G401 (cell line): ENCODE results near the gene FAT1. TPM values are rescaled to one million over a fixed set of nuclear protein-coding genes. Genes with fewer than 3 reads are reported as not detected.

Experiments
- DNase-seq: peaks from one replicate; pipeline ENCODE4 v3.0.0-alpha.2; 2015; ENCODE audit warnings: low spot score
- in situ Hi-C: cut with HindIII; loops from 2 replicates; pipeline ENCODE4 v1.10.0; 2016; ENCODE audit warnings: low sequenced_read_pairs, mixed read lengths
- total RNA-seq: library from RNA; depleted of rRNA; stranded (reverse); fragments of >200 nt; shearing (Covaris generic); gene quantifications from 2 replicates; pipeline ENCODE4 v1.2.3, GENCODE V29; 2014

Gene FAT1
- total RNA-seq, 1 experiment from 2014 or later: 49.5 TPM

DNA sequence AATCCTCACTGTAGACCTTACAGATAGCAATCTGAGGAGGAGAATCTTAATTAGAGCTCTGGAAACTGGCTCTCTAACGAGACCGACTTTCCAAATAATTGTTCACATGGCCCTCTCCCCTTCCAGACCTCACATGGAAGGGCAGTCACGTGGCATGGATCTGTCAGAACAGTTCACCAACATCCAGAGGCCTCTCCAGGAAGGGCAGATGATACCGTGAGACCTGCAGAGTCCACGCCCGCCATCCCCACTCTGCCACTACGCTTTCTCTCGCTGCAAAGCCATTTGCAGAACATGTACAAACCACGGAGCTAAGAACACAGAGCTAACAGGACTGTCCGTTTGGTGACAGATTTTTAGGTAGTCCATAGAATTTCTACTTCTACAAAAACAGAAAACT lies 20.7 kb downstream of the FAT1 start:
- no peak for DNase-seq
- in situ Hi-C loops: no loop called here

DNA sequence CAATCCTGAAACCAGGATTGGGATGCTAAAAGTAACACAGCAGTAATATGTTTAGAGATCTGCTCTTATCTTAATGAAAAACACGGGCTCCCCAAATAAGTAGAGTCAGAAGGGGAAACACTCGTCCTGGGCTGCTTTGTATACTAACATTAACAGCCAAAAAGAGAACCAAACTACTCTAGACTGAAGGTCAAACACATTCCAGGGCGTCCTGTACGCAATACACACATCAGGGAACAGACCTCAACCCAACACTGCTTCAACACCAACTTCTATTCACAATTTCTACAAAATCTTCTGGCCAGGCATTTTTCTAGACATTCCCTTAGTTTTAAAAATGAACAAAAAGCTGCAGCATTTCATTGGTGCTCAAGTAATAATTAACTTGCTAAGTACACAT lies 21.4 kb downstream of the FAT1 start:
- in situ Hi-C loops: no loop called here
- no peak for DNase-seq

DNA sequence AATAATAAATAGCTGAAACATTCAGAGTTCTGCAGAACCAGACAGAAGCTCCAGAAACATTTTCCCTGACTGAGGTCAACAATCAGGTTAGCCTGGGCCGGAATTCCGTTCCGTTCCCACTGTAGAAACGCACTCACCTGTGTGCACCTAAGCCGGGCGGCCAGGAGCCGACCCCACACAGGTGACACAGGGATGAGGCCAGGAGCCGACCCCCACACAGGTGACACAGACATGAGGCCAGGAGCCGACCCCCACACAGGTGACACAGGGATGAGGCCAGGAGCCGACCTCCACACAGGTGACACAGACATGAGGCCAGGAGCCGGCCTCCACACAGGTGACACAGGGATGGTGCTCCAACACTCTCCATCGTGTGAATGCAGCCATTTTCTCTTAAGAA lies 21.9 kb downstream of the FAT1 start:
- no peak for DNase-seq
- in situ Hi-C loops: no loop called here

DNA sequence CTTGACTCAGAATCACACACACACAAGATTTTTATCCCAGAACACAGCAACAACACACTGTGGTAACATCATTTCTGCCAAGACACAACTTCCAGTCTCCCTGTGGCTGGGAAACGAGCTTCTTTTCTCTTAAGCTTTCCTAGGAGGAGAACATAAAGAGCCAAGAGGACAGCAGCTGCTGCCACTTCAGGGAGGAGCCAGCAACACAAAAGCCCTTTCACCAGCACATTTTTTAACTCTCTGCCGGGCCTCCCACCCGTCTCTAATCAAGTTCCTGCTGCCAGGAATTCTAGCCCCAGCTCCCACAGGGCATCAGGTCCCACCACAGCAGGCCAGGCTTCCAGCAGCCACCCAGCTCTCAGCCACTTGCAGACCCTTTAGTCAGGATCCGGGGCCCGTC lies 22.4 kb downstream of the FAT1 start:
- in situ Hi-C loops: no loop called here
- peak; percentile 63 for DNase-seq

DNA sequence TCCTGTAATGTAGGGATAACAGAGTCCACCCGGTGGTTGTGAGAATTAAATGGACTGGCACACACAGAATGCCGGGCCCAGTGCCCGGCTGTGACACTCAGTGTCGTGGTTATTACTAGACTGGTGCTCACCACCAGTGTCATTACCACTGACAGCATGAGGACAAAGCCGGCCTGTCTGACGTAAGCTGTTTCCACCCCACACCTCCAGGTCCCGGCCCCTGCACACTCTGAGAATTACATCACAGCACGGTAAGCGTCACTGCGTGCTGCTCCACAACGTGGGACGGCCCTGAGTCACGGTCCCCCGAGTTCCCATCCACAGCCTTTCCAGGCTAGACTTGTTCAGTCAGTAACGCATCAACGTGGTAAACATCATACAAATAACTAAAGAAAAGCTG lies 22.9 kb downstream of the FAT1 start:
- in situ Hi-C loops: no loop called here
- peak; percentile 63 for DNase-seq

DNA sequence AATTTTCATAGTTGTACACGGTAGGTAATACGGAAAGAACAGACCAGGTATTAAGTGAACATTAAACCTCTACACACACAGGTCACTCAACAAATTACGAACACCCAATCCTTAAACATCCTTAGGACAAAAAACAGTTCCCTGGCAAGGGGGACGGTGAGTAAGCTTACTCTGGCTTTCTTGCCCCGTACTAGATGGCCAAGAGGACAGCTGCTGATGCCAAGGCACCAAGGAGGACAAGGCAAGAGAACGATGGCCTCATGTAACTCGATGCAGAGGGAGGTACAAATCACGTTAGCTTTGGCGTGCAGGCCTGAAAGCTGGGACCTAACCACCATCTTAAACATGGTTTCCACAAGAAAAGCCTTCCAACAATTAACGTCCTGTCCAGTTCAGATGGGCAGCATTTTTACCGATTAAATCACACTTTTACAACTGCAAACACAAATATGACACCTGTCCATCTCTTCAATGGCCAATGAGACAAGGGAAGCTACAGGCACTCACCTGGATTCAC lies 23.7 kb downstream of the FAT1 start:
- DNase-seq: no peak
- in situ Hi-C loops: no loop called here

DNA sequence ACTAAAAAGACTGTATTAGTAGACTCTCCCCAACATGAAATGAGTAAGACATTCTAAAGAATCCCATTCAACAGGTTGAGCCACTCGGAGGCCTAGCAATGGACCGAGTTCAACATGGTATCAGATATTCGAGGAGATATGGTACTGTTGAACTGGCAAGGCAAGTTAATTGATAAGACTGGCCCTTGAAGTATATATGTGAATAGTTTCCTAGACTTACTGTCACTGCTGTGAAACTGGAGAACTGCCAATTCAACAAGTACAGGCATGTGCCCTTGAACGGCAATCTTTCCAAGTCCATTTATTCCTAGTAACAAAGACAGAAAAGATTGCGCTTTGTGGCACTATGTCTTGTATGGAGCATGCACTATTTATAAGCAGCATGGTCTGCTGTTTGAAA lies 24.4 kb downstream of the FAT1 start:
- in situ Hi-C loops: no loop called here
- no peak for DNase-seq

DNA sequence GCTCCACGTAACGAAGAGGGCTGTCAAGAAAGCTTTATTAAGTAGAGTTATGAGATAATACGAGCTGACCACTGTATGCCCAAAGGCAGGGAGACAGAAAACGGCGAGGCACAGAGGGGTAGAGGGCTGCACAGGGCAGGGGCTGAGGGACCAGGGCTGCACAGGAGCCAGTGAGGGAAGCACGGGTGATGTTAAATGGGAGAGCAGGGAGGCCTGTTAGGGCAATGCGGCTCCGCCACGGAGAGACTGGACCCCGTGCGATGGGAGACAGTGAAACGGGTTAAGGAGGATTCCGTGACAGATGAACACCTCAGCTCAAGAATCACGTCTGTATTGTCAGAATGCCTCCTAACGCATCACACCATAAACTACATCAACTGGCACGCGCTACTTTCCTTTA lies 25.1 kb downstream of the FAT1 start:
- DNase-seq: no peak
- in situ Hi-C loops: no loop called here

DNA sequence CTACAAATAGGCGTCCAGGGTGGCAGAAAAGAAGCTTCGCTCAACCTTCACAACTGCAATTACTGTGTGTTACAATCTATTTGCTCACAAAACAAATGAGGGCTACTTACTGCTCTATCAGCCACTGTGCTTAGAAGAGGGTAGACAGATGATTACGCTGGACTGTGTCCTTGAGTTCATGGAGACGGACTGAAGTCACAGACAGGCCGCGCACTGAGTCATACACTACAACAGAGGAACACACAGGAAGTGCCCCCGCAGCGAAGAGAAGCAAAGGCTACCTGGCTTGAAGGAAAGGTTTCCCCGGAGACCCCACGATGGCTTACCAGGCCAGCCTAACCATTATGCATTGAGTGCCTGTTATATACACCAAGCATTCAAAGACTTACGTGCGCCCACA lies 25.6 kb downstream of the FAT1 start:
- DNase-seq: no peak

DNA sequence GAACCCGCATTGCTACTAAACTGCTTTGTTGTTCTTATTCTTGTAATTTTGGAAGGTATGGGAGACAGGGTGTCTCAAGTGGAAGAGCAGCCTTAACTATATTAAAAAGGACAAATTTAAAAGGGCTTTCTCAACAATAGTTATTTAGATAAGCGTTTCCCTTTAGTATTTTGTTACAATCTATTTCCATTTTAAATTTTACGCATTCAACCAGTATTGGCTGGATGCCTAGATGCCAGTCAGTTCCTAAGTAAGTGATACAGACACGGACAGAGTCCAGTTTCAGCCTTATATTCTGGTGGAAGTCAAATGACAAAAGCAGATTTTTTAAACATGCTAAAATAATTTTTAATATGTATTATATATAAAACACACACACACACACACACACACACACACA lies 28.3 kb downstream of the FAT1 start:
- in situ Hi-C loops: no loop called here
- no peak for DNase-seq

More for the DNA sequence above, 25.6 kb downstream of the FAT1 start:
- in situ Hi-C loops: no loop called here

DNA sequence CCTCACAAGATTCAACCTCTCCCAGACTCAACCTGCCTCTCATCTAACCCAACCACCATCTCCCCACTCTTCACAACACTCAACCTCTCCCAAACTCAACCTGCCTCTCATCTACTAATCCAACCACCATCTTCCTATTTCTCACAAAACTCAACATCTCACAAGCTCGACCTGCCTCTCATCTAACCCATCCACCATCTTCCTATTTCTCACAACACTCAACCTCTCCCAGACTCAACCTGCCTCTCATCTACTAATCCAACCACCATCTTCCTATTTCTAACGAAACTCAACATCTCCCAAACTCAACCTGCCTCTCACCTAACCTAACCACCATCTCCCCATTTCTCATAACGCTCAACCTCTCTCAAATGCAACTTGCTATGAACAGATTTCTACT lies 29.8 kb downstream of the FAT1 start:
- DNase-seq: no peak
- in situ Hi-C loops: no loop called here

DNA sequence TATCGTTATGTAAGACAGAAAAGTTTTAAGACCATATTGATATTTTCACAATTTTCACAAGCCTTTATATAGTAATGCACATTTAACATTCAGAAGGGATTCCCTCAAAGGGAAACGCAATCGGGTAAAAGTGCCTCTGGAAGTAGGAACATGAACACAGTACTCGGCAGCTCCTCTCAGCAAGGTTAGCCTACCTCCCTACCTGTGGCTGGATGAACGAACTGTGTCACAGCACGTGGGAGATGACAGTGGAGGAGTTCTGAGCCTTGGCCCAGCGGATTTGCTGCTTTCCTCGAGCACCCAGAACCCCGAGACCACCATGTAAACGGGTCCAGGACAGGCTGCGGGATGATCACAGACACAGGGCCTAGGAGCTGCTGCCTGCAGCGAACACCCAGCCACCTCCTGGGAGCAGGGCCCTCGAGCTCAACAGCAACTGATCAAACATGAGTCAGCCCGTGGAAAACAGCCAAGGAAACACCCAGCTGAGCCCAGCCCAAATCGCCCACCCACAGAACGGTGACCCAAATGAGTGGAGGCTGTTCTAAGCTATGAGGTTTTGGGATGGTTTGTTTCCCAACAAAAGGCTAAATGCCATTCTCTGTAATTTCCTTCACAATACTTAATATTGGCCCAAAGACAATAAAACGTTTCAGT lies 30.4 kb downstream of the FAT1 start:
- no peak for DNase-seq
- in situ Hi-C loops: no loop called here

DNA sequence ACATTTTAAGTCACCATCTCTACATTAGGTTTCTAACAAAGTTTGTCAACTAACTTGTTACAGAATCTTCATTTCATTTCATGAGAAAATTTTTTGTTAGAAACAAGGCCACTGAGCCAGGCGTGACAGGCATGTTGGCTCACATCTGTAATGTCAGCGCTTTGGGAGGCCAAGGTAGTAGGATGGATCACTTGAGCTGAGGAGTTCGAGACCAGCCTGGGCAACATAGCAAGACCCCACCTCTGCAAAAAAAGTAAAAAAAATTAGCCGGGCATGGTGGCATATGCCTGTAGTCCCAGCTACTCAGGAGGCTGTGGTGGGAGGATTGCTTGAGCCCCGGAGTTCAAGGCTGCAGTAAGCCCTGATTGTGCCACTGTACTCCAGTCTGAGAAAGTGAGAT lies 32.3 kb downstream of the FAT1 start:
- in situ Hi-C loops: no loop called here
- DNase-seq: no peak

DNA sequence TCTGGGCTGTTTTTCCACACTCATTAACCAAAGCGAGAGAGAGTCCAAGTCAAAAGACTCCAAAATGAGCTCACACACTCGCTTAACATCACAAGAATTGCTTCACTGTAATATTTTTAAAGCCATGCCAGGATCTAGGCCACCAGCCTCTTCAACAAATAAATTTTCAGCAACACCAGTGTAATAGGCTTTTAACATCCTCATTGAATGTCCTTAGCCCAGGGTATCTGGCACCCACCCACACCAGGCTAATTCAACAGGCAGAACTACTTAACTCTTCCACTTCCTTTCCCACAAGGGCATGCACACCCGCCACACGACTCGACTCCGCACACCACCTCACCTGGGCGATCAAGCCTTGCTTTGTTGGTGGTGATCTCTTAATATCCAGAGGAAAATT lies 34.2 kb downstream of the FAT1 start:
- DNase-seq: peak; percentile 39
- in situ Hi-C loops: no loop called here

DNA sequence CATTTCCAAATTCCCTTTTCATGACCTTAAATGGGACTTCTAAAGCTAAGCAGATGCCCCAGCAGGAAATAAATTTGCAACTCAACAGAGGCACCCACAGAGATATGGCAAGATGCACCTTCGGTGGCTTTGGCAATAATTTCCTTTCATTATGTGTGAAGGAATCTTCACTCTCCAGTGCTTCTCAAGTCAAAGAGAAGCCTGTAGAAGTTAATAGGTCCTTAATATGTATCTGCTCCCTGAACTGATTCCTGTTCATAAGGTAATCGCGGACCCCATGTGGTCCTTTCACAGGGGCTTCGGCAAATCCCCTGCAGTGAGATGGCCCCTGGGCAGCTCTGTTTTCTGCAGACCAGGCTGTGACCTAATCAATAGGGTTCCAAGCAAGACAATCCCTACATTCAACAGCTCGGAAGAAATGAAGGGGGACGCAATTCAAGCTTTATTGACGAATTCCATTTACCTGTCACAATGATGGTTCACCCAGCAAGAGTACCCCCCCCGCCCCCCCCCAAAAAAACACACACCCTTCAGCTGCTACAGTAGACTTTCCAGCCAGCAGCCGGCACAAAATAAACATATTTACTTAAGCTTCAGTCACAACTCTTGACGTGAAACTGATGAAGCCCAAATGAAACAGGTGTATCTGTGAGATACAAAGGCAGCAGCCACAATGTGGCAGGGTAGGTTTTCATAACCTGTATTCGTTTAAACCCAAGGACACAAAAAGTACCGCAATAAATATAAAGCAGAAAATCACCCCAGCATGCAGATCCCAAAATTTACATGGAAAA lies 35.3 kb downstream of the FAT1 start:
- DNase-seq: peak; percentile 49
- in situ Hi-C loops: no loop called here

DNA sequence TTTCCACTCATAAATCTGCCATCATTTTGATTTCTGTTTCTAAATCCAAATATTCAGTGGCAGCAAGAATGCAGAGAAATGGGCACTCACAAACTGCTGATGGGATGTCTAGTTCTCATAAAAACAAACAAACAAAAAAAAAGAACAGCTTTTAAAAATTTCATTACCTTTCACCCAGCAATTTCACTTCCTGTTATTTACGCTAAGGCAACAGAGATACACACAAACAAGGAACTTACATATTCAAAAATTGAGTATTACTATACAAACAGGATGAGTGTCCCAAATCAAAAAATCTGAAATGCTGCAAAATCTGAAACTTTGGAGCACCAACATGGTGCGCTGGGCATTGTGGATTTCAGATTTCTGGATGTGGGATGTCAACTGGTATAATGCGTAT lies 36.4 kb downstream of the FAT1 start:
- in situ Hi-C loops: no loop called here
- no peak for DNase-seq

DNA sequence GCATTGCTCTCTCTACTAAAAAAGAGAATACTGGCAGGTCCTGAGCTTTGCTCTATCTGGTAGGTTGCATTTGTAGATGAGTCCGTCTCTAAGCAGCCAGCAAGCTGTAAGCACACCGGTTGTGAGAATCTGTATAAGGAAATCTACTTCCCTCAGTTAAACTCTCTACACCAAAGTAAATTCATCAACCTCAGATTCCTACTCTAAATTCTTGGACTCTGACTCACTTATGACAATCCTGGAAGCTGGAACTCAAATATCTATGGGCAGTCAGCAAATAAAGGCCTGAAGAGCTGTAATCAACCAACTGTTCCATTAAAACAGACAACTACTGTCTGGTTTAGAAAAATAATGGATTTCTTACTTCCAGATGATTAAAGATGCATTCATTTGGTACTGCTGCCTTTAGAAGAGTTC lies 37.9 kb downstream of the FAT1 start:
- in situ Hi-C loops: no loop called here
- DNase-seq: no peak

DNA sequence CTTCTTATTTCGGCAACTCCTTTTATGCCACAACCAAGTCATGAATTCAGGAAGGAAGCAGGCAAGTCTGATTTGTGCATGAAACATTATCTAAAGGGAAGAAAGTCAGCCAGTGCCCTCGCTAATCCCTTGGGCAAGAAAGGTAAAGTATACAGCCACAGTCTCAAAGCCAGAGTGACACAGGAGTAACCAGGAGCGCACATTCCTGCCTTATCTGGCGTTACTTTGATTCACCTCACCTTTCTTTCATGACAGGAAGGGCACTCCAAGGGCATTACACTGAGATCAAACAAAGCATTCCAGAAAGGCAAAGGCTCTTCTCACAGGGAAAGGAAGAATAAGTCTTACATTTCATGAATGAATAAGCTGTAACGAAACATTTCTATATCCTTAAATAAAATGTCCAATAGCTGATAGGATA lies 38.8 kb downstream of the FAT1 start:
- in situ Hi-C loops: no loop called here
- DNase-seq: no peak

DNA sequence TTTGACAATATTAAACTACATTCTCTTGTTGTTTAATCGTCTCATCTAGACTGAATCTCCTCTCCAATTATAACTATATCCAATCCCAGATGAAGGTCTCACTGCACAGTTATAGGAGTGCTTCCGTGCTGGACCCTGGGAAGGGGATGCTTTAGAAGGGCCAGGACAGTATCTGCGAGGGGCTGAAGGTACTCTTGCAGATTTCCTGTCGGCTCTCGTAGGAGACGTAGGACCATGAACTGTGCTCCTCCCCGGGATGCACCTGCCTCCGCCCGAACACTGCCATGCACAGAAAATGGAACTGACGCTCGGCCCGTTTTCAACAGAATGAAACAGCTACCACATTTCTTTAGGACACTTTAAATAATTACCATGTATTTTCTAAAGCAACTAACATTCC lies 39.4 kb downstream of the FAT1 start:
- DNase-seq: no peak
- in situ Hi-C loops: no loop called here

DNA sequence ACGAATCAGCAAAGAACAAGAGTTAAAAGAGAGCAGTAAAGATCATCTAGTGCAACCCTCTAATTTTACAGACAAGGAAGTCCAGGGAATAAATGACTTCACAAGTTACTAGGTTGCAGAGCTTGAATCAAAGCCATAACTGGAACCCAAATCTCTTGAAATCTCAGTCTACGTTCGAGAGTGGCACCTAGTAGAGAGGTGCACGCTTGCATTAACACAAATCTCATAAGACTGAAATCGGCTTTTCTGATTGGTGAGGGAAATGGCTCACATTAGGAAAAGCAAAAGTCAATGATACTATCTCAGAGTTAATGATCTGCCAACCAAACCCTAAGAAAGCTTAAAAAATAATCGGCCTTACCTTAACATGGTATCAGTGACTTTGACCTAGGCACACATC lies 43.0 kb downstream of the FAT1 start:
- in situ Hi-C loops: no loop called here
- DNase-seq: no peak
